Measurements from ENCODE around the gene SYP.

The SYP gene

DNA sequence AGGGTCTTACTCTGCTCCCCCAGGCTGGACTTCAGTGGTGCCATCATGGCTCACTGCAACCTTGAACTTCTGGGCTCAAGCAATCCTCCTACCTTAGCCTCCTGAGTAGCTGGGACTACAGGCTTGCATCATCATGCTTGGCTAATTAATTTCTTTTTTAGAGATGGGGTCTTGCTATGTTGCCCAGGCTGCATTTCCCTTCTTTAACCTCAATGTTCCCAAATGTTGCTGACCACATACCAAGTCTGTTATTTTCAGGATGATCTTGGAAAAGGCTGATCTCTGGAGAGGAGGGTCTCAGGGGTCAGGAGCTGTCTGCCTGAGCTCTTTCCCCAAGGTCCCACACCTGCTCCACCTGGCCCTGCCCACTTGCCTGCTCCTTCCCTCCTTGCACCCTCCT is 20.1 kb upstream of the SYP start:
- DNase-seq (ENCODE audit: low read depth): no peak

DNA sequence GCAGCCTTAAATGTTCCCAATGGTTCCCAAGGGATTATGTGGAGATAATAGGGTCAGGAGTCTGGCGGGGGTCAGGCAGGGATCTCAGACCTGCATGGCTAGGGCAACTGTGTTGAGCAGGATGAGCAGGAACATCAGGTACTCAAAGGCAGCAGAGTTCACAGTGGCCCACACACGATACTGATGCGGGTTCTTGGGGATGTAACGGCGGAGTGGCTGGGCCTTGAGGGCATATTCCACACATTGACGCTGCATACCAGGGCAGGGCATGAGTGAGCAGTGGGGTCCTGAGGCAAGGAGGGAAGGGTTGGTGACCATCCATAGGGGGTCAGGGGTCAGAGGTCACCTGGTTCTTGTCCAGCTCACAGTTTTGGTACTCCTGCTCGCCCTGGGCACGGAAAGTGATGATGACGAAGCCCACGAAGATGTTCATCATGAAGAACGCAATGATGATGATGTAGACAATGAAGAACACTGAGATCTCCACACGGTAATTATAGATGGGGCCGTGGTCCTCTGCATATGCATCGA is 15.1 kb upstream of the SYP start:
- DNase-seq (ENCODE audit: low read depth): no peak

DNA sequence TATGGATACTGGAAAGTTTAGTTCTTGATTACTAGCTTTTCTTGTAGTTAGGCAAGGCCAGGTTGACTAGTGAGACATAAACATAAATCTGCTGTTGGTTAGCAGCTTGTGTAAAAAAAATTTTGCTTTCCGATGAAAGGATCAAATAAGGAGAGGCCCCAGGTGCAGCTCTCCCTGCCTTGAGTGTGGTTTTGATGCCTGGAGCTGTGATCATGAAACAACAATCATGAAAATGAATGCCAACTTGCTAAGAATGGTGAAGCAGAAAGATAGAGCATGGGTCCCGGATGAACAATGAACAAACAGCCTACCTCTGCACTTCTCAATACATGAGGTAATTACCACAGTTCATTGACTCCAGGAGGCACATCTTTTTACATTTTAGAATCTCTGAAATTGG is 14.4 kb upstream of the SYP start:
- no peak for DNase-seq (ENCODE audit: low read depth)

DNA sequence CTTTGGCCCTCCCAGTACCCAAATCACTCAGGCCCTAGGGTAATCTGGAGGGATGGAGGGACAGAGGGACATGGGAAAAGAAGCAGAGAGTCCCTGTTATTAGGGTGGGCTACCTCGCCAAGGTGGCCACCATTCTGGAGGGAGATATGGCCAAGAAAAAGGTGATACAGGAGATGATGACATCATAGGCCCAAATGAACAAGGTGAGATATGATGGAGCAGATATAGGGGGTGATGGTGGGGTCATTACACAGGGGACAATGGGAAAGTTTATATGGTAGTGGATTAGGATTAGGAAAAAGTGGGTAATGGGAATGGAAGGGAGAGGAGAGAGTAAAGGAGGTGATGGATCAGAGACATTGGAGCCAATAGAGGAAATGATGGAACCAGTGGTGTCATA is 12.9 kb upstream of the SYP start:
- DNase-seq (ENCODE audit: low read depth): no peak

DNA sequence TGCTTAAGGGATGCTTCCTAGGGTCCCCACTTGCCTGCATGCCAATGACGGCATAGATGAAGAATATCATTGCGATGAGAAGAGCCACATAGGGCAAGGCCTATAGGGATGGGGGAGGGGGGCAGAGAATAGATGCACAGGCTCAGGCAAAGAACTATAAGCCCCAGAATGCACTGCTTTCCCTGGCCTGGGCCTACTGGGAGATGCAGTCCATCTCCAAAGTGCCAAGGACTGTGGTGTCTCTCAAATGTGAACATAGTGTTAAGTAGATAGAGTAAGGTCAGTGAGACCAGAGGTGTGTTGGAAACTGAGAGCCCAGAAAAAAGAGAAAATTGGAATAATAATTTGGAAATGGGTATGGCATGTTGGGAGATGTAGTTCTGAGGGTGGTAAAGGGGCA is 12.2 kb upstream of the SYP start:
- no peak for DNase-seq (ENCODE audit: low read depth)

DNA sequence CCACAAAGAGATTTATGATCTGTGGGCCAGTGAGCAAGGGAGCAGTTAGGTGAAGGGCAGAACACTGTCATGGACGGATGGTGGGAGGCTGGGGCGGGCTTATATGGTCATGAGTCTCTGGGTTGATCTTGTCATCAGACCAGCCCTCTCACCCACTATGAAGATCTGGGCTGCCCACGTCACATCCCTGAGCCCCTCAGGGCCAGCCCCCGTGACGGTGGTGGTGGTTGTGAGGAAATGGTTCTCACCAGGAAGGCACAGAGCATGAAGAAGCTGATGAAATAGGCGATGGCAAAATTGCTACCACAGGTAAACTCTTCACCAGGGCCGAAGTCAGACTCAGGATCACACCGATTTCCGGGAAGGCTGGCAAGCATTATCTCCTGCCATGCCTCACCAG is 11.1 kb upstream of the SYP start:
- DNase-seq (ENCODE audit: low read depth): no peak

DNA sequence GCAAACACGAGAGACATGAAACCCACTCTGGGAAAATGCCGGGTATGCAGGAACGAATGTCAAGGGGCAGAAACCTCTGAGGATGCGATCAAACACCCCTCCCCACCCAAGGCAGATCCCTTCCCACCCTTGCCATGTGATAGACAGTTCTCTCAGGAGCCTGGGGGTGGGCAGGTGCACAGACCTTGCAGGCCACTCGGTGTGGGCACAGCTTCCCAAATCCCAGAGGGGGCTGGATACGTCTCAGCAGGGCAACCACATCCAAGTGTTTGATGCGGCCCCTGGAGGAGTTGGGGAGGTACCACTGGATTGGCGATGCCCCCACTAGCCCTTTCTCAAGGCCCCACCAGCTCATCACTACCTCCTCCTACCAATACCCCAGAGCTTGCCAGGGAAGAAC is 10.4 kb upstream of the SYP start:
- DNase-seq (ENCODE audit: low read depth): no peak

DNA sequence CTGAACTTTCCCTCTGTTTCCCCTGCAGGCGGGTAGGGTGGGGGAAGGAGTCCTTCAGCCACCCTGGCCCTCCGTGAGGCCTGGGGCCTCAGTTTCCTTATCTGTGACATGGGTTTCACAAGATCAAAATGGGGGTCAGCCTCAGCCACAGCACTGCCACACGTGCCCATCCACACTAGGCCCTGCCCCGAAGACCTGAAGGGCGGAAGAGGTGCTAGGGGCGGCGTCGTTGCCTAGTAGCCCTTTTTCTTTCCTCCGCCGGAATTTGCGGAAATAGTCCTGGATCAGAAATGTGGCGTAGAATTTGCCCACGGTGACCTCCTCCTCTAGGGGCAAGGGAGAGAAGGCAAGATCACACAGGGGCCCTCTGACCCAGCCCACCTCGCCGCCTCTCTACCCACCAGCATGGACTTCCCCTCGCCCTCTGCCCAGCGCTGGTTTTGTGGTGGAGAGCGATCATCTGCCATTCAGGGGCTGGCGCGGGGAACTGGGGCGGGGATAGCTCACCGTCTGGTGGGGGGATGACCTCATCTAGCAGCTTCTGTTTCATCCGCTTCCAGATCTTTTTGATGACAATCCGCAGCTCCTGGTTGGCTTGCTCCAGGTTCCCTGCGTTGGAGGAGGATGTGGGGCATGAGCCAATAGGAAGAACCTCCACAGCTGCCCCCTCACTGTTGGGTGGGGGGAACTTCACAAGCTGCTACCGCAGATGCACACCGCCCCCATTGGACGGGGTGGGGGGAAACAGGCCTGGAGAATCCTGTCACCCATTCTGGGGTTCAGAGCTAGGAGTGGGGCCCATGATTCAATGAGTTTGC is 9.7 kb upstream of the SYP start:
- DNase-seq (ENCODE audit: low read depth): peak; percentile 7

DNA sequence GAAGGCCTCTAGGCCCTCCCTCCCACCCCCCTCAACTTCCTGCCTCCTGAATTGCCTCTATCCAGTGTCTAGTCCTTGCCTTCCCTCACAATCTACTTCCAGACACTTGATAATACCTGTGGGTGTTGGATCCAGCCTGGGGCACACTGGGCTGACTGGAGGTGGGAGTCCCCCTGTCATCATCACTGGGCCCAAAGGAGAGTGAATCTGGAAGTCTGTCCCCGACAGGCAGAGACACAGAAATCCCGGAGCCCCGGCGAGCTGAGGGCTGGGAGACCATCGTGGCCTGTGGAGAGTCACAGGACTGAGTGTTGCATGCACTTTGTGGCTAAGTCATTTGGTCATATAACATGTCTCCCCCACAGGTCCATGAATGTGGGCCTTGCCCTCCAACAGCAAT is 8.4 kb upstream of the SYP start:
- no peak for DNase-seq (ENCODE audit: low read depth)

DNA sequence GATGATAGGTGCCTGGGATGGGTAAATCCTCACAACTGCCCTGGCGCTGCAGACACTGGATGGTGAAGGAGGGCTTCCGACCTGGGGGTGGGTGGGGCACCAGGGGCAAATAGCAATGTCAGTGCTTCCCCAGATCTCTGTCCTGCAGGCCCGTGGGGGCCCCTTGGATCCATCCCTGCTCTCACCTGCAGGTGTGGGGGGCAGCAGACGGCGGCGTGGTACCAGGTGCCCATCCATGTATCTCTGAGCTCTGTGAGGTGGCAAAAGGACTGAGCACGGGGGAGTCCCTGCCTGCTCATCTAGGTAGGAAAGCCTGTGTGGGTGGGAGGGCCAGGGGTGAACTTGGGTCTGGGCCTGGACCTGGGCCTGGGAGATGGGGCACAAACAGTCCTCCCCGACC is 6.5 kb upstream of the SYP start:
- DNase-seq (ENCODE audit: low read depth): no peak

DNA sequence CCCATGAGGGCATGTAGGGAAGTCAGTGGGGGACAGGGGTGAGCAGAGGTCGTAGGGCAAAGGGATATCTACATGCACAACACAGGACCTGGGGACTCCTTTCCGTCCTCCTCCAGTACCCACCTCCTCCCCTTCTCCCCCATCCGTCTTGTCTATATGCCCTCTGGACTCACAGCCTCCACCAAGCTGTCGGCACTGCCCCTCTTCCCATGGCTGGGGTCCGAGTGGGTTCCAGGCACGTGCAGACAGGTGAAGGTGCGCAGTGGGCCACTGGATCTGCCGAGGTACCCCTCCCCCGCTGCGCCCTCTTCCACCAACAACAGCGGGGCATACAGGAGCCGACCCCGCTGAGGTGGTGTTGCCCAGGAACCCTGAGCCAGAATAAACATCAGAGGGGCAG is 5.5 kb upstream of the SYP start:
- no peak for DNase-seq (ENCODE audit: low read depth)

DNA sequence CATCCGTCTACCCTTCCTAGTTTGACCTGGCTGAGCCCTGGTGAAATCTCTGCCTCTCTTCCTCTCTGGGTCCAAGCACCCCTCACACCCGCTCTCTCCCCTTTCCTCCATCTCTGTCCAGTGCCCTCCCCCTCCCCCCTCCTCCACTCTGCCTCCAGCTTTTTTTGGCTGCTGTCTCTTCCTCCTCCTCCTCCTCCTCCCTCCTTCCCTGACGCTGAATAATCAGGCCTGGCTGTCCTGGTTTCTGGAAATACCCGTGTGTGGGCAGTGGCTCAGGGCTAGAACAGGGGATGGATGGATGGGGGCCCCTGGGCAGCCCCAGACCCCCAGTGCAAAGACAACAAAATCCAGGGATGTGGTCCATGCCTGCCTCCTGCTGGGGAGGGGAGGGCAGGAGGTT is 4.7 kb upstream of the SYP start:
- no peak for DNase-seq (ENCODE audit: low read depth)

DNA sequence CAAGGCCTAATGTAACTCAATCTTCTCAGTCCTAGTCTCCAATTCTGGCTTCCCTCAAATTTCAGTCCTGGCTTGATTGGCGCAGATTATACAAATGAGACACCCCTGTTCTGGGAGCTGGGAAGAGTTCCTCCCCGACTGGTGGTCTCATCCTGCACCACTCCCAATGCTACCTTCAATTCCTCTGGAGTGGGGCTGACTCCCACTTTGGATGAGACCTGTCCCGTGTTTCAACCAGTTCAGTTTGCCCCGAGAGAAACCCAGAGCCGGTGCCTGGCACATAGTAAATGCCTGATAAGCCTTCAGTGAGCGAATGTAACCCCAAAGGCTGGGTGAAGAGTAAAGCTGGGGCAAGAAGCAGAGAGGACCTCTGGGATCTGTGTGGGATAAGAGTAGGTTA is 4.0 kb upstream of the SYP start:
- DNase-seq (ENCODE audit: low read depth): no peak

DNA sequence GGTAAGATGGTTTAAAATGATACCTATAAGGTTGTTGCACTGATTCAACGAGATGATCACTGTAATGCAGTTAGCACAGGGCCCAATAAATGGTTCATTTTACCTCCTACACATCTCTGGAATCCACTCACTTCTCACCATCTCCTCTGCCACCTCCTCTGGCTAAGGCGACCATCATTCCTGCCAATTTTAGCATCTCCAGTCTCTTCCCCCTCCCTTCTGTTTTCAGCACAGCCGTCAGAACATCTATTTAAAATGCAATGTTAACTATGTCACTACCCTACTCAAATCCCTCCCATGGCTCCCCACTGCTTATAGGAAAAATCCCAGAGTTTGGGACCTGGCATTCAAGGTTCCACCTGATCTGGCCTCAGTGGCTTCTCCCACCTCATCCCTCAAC is 3.5 kb upstream of the SYP start:
- no peak for DNase-seq (ENCODE audit: low read depth)

DNA sequence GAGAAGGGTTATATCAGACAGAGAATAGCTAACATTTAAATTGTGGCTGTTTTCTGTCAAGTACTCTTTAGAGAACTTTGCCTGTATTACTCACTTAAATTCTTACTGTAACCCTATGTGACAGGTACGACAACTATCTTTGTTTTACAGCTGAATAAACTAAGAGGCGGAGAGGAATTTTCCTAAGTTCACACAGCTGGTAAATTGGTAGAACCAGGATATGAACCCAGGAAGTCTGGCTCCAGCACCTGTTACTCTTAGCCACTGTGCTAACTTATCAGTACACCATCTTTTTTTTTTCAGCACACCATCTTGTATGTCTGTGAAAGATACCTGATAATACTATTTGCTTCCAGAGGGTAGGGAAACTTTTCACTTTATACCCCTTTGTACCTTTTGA is 2.0 kb upstream of the SYP start:
- DNase-seq (ENCODE audit: low read depth): no peak

DNA sequence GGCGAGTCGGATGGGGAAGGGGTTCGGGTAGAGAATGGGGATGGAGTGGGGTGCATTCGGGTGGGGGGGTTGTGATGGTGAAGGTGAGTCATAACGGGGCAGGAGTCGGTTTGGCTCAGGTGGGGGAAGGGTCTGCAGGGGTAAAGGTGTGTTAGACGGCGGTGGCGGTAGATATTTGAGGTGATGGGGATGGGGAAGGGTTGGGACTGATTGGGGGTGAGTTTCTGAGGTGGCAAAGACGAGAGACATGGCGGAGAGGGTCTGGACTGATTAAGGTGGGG is 738 bp downstream of the SYP start:
- no peak for DNase-seq (ENCODE audit: low read depth)

DNA sequence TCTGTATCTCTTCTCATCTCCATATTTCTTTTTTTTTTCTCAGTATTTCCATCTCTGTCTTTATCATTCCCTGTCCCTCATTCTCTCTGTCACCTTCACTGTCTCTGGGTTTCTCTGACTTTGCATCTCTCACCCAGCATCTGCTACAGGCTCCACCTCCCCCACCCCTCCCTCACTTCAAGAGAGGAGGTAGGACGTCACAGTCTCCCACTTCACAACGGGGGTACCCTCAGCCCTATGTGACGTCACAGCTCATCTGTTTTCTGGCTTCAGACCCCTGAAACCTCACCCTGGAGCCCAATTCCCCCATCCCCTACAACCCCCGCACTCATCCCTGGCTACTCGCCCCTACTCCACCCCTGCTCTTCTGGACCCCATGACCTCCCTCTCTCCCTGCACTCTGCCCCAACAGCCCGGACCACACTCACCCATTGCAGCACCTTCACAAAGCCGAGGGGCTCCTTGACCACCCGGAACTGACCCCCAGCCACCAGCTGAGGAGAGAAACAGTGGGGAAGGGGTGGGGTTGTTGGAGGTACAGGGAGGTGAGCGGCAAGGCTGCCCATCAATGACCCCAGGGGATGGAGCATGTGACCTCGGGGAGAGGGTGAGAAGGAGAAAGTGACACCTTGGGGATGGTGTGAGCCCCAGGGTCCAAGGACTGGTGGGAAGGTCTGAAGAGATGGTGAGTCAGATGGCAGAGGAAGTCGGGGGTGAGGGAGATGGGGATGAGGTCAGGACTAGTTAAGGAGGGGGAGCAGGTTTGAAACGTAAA is 1.3 kb downstream of the SYP start:
- no peak for DNase-seq (ENCODE audit: low read depth)

DNA sequence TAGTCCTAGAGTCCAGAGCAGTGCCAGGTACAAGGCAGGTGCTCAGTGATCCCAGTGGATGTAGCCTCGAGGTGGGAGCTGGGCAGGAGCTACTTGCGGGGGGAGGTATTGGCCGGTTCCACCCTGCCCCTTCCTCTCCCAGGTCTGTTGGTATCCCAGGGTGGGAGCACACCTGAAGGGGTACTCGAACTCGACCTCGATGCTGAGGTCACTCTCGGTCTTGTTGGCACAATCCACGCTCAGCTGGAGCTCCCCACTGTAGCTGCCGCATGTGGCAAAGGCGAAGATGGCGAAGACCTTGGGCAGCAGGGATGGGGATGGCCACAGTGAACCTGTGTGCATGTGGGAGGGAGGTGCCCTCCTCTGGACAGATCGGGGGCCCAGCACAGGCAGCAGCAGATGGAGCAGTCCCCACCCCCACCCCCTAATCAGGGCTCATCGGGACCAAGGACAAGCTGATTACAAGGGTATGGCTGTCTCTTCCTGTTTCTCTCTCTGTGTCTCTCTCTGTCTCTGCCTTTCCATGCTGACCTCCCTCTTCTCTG is 2.4 kb downstream of the SYP start:
- no peak for DNase-seq (ENCODE audit: low read depth)

DNA sequence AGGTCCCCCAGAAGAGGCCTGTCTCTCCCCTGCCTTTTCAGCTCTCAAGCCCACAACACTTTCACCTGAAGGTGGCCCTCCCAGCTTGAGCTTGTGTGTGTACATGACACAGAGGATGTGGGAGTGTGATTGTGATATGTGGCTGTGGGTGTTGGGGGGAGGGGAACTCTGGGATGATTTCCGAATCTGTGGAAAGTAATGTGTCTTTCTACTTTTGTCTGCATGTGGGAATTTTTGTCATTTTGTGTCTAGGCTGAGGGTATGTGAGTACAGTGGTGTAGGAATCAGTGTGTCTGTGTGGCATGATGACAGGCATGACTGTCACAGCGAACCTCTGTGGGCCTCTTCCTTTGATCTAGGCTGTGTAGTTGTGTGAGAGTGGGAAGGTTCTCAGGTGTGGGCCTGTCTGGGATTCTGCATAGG is 6.4 kb downstream of the SYP start:
- no peak for DNase-seq (ENCODE audit: low read depth)

DNA sequence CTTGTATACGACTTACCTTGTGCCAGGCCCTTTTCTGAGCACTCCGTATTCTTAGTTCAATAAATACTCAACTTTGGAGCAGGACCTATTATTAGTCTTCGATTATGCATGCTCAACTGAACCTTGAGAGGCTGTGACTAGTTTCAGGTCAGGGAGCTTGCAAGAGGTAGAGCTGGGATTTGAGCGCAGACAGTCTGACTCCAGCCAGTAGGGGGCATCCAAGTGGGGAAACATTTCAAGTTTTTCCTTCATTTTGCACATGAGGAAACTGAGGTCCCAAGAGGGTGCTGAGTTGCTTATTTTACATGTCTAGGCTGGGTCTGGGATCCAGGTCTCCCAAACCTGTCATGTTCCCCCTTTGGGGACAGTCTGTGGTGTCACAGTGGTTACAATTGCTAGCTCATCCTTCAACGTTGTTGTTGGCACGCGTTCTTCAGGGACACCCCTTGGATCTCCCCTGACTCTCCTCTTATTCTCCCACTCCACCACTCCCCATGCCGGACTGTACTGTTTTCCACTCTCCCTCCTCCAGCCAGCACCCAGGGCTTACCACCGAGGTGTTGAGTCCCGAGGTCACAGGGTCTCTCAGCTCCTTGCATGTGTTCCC is 7.2 kb downstream of the SYP start:
- peak; percentile 26 for DNase-seq (ENCODE audit: low read depth)

DNA sequence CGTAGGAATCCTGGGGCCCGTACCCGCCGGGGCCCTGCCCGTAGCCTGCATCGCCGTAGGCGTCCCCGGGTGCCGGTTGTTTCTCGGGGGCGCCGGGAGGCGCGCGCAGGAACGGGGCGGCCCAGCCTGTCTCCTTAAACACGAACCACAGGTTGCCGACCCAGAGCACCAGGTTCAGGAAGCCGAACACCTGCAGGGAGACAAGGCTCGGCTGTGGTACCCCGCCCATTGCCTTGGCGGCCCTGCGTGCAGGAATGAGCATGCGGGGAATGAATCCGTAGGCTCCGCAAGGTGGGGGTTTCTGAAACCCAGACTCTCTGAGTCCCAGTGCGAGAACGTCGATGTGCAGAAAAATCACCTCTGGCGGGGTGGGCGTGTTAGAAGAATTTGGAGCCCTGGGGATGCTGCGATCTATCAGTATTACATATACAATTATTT is 8.4 kb downstream of the SYP start:
- no peak for DNase-seq (ENCODE audit: low read depth)

DNA sequence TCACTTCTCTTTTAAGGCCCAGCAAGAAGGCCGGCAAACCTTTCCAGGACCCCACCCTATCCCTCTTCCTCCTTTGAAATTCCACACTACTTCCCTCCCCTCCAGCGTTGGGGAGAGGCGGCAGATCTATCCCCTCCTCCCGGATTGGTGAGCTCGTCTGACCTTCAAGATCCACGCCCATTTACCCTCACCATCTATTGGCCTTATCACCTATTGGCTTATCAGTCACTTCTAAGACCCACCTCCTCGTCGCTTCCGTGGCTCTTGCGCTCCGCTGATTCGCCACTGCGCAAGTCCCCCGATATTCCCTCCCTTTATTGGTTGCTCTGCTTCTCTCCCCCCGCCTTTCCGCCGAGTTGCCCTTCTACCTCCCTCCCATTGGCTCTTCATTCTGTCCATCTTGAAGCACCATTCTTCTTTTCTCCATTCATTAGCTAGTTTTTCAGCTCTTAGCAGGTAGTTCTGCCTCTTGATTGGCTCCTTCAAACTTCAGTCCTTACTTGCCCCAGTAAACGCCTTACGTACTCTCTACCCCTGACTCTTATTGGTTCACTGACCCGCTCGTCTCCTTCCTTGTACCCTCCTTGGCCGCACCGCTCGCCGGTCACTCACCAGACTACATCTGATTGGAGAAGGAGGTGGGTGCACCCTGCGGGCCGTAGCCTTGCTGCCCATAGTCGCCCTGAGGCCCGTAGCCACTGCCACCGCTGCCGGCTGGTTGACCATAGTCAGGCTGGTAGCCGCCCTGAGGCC is 9.0 kb downstream of the SYP start:
- DNase-seq (ENCODE audit: low read depth): peak; percentile 100
